GM19452 (cell line): ENCODE data around the gene HHATL.

Experiments
- ATAC-seq: cut with Tn5 transposase; IDR thresholded peaks from one replicate; pipeline ENCODE4 v1.9.1; 2021; ENCODE audit not compliant: unreplicated experiment

HHATL gene

DNA sequence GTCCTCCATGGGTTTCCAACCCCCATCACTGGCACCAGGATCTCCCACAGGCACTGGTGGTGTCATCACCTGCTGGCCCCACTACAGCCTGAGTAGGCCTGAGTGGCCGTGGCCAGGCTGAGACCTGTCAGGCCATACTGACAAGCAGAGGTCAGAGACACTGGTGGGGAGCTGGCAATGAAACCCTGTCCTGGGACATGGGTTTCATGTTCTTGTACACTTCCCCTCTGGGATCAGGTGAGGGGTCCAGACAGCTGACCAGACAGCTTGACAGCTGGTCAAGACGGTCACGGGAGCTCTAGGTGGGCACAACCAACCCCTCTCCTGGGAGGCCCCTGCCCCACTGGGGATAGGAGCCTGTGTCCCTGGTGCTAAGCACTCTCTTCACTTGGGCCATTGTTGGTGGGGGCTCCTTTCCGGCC, 36.0 kb downstream of the HHATL start:
- ATAC-seq, result no peak

- ATAC-seq, result no peak
Measured at GRCh38 chr3:42666022-42666421, 36.6 kb downstream of the HHATL start.

- no peak for ATAC-seq
Measured at GRCh38 chr3:42665050-42665878, 37.3 kb downstream of the HHATL start.

- ATAC-seq, result no peak
Measured at GRCh38 chr3:42664438-42664803, 38.2 kb downstream of the HHATL start.

GRCh38 chr3:42663581-42664437, 38.8 kb downstream of the HHATL start:
- ATAC-seq, result no peak

- ATAC-seq, result no peak
Measured at GRCh38 chr3:42662813-42663535, 39.6 kb downstream of the HHATL start.

GRCh38 chr3:42662037-42662812, 40.4 kb downstream of the HHATL start:
- ATAC-seq, result no peak

DNA sequence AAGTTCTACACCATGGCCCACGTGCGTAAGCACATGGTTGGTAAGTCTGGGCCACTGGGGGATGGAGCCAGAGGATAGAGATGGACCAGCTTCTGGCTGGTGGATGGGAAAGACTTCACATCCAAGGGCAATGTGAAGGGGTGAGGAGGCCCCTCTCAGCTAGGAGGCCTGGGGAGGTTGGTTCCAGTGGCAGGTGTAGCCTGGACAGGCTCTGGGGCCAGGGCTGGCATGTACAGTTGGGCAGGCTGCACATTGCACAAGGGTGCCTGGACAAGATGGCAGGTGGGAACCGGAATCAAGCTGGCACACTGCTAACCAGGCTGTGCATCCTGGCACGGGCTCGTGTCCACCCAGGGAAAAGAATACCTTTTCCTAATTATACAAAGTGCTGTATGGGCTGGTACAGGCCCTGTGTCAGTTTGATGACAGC, 41.0 kb downstream of the HHATL start:
- no peak for ATAC-seq

DNA sequence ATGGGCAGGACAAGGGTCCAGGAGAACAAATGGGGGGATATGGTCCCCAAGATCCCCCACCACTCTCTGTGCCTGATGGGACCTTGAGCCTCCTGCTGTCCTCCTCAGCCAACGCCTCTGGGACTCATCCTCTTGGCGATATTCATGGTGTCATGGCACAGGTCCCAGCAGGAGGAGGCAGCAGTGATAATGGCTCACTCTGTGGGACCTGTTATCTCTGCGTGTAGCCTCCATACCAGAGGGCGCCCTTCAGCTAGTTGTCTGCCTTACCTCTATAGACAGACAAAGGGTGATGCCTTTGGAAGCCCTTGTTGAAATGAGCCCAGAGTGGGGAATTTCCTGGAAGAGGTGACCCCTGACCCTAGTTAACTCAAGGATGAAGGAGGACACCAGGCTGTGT, 41.7 kb downstream of the HHATL start:
- ATAC-seq, result no peak

- no peak for ATAC-seq
Measured at GRCh38 chr3:42660131-42660715, 42.4 kb downstream of the HHATL start.

DNA sequence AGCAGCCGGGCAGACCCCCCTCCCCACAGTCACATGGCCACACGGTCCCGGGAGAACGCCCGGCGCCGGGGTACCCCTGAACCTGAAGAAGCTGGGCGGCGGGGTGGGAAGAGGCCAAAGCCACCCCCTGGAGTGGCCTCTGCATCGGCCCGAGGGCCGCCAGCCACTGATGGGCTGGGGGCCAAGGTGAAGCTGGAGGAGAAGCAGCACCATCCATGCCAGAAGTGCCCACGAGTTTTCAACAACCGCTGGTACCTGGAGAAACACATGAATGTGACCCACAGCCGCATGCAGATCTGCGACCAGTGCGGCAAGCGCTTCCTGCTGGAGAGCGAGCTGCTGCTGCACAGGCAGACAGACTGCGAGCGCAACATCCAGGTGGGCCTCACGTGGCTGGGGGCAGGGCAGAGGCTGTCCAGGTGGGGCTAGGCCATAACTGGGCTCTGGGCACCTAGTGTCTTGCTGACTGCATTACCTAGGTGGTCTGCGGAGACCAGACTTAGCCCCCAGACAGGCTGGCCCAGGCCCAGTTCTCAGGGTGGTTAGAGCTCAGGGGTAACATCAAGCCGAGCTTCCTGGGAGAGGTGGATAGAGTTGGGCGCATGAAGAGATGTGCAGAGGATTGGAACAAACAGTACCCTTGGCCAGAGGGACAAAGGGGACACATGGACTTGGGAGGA, 43.0 kb downstream of the HHATL start:
- no peak for ATAC-seq

DNA sequence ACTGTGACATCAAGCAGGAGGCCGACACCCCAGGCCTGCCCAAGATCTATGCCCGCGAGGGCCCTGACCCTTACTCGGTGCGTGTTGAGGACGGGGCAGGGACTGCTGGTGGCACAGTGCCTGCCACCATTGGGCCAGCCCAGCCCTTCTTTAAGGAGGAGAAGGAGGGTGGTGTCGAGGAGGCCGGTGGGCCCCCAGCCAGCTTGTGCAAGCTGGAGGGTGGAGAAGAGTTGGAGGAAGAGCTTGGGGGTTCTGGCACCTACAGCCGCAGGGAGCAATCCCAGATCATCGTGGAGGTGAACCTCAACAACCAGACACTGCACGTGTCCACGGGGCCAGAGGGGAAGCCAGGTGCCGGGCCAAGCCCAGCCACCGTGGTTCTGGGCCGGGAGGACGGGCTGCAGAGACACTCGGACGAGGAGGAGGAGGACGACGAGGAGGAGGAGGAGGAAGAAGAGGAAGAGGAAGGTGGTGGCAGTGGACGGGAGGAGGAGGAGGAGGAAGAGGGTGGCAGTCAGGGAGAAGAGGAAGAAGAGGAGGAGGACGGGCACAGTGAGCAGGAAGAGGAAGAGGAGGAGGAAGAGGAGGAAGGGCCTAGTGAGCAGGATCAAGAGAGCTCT, 43.7 kb downstream of the HHATL start:
- ATAC-seq, result no peak

DNA sequence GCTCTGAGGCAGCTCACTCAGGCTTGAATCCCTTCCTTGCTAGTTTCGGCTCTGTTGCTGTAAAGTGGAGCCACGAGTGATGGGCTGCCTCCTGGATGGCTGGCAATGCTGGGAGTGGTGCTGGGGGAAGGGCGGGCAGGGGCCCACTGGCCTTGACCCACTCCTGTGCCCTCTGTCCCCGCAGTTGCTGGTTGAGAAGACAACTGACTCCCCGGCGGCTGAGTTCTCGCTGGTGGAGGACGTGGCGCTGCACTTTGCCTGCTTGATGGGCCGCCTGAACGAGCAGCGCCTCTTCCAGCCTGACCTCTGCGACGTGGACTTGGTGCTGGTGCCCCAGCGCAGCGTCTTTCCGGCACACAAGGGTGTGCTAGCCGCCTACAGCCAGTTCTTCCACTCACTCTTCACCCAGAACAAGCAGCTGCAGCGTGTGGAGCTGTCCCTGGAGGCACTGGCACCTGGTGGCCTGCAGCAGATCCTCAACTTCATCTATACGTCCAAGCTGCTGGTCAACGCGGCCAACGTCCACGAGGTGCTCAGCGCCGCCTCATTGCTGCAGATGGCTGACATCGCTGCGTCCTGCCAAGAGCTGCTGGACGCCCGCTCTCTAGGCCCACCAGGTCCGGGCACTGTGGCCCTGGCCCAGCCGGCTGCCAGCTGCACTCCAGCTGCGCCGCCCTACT, 44.4 kb downstream of the HHATL start:
- no peak for ATAC-seq

DNA sequence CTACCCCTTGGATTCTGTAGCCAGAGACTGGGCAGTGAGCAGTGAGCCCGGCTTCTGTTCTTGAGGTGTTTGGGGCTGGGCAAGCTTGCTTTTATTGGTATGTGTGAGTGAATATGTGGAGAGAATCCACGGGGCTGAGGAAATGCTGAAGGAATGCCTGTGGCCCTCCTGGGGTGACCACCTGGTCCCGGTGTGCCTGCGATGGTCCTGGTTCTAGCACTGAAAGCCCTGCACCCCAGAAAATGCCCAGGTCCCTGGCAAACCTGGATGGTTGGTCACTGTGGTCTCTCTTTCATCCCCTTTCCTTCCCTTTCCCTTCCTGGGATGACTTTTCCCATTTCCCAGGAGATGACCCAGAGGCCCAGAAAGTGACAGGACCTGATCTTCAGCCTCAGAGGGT, 44.9 kb downstream of the HHATL start:
- no peak for ATAC-seq

DNA sequence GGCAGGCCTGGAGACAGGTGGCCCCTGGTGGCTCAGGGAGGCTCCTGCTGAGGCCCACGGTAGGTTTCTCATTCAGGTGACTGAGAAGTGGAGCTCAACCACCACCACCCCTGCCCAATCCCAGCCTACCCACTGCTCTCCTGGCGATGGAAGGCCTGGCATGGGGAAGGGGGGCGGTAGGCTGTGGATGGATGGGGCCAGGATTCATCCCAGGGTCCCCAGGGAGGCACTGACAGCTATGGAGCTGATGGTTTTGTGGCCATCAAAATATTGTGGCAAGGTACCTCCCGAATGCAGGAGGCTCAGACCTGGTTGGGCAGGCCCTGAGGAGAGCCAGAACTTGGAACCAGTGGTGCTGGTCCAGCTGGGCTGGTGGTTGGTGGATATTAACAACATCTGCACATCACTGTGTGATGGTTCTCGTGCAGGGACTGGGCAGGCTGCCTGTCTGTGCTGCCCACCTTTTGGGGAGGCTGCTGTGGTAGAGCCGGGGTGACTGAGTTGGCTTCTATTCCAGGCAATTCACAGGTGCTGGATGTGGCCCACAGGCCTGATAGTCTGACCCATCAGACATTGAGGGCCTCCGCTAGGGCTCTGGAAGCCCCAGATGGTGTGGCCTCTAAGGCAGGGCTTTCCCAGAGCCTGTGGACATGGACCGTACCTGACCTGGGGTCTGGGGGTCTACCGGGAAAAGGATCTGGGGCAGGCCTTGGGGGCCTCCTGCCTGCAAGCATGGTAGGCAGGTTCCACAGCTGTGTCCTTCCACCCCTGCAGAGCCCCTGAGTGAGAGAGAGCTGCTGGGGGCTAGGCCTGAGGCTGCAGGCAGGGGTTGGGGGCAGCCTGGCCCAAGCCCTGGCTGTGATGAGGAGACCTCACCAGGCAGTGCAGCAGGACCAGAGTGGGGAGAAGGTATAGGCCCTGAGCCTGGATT, 45.7 kb downstream of the HHATL start:
- ATAC-seq, result no peak

DNA sequence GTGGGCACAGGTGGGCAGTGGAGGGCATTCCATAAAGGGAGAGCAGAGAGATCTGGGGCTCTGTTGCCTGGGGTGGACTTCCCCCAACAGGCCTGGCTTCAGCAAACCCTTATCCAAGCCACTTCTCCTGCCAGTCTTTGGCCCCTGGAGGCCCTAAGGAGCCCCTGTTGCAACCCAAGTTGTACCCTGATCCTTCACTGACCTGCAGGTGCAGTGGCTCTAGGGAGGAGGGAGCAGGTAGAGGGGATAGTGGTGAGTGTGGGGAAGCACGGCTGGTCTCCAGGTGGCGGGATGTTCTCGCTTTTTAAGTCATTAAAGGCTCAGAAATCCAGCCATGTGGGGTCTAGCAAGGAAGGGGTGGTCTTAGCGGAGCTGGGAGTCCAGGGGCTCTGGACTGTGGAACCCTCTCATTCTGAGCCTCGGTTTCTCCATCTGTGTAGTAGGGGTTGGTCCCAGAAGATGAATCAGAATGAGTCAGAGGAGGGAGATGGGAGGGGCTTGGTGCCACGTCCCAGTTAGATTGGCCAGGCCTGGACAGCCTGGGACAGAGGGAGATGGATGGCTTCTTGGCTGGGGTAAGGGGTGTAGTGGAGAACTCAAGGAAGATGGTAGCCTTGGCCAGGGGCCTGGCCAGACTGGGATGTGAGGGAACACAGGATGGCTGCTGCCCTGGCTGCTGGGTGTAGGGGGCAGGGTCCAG, 46.5 kb downstream of the HHATL start:
- ATAC-seq, result no peak

- no peak for ATAC-seq
Measured at GRCh38 chr3:42655331-42655888, 47.2 kb downstream of the HHATL start.
